ENCODE data around the gene IL1RAPL2. TPM values are rescaled to one million over a fixed set of nuclear protein-coding genes. Genes with fewer than 3 reads are reported as not detected.

IL1RAPL2 gene
- total and polyA plus RNA-seq, 2 of the 4 experiments (the other 2 are of a cell fraction): 0.03 TPM; not detected in 1

DNA sequence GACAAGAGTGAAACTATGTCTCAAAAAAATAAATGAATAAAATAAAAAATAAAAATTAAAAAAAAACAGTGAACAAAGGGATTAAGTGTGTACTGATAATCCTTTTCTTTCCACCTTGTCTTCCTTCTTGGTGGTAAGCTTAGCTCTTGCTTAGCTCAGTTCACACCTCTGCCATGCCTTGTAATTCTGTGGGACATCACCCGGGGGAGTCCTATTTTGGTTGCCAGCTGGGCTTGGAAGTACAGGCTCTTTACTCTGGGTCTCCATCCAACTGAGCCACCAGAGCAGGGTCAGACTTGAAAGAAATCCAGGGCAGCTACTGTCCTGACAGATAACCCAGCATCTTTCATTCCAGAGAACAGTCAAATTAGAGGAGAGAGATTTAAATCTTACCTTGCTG is 858.7 kb downstream of the IL1RAPL2 start:
- in situ Hi-C loops (cut with MboI; ENCODE audit: low sequenced_read_pairs): no loop called here
- Histone ChIP-seq H3K9me3 (ENCODE audit: control insufficient read depth, insufficient read depth, low read length) (0 out of 2 replicates have a peak, but pooled peaks cover 2% of the 10 kb centered on the region), H3K56ac (ENCODE audit: extremely low read depth, insufficient read depth, low read length) (no peak overlapping the region), H3K4ac (ENCODE audit: low read depth, low read length) (no peak overlapping the region), H4K20me1 (ENCODE audit: insufficient read depth, low read length) (no peaks in the 10 kb centered on the region), H3K4me2 (ENCODE audit: low read depth, low read length) (no peak overlapping the region), H4K5ac (ENCODE audit: low read depth, low read length) (no peak overlapping the region), H3K4me3 (ENCODE audit: insufficient read depth, low read depth, low read length) (no peak overlapping the region), H3K9ac (ENCODE audit: low read depth, low read length) (no peak overlapping the region), H3K18ac (ENCODE audit: low read depth, low read length) (no peak overlapping the region), H3K23ac (ENCODE audit: low read depth, low read length) (no peak overlapping the region), H3K79me1 (ENCODE audit: low read depth in 1 of 2, low read length in 2 of 2) (no peaks in the 10 kb centered on the region), H2BK20ac (ENCODE audit: low read depth, low read length) (no peak overlapping the region), H3K27me3 (ENCODE audit: control insufficient read depth, insufficient read depth, low read length) (peaks cover 1% of the 10 kb centered on the region; the same call in 1 of the 2 replicates), H3K14ac (replicated peaks; ENCODE audit: low read depth, low read length) (no peak overlapping the region), H2BK5ac (ENCODE audit: low read depth, low read length, poor library complexity, severe bottlenecking) (no peak overlapping the region), H4K91ac (ENCODE audit: insufficient read depth, low read depth, low read length) (no peak overlapping the region), H3K4me1 (ENCODE audit: control insufficient read depth, insufficient read depth, low read length) (no peaks in the 10 kb centered on the region), H3K27ac (ENCODE audit: insufficient read depth, low read length) (no peak overlapping the region), H2BK15ac (ENCODE audit: low read depth, low read length) (no peak overlapping the region), H2AK9ac (replicated peaks; ENCODE audit: low read depth, low read length, poor library complexity) (no peak overlapping the region), H3K9me1 (ENCODE audit: insufficient read depth, low read length) (no peaks in the 10 kb centered on the region), H2BK120ac (ENCODE audit: low read depth, low read length) (no peak overlapping the region), H3K36me3 (ENCODE audit: control insufficient read depth, insufficient read depth, low read length) (no peaks in the 10 kb centered on the region), H2AK5ac (ENCODE audit: low read depth, low read length) (no peak overlapping the region), H4K8ac (ENCODE audit: low read depth in 2 of 2, low read length in 2 of 2) (no peak overlapping the region), H2AFZ (replicated peaks; ENCODE audit: low read length, poor library complexity) (no peak overlapping the region)
- TF ChIP-seq CEBPB (IDR thresholded peaks at IDR 0.05; ENCODE audit: low read depth, low read length) (no peak), MXI1 (IDR thresholded peaks at IDR 0.05; ENCODE audit: borderline replicate concordance, low read depth, low read length) (no peak), NFE2L2 (IDR thresholded peaks at IDR 0.05; ENCODE audit: low read depth, low read length) (no peak), RFX5 (IDR thresholded peaks at IDR 0.05; ENCODE audit: low read depth, low read length) (no peak), MAFK (IDR thresholded peaks at IDR 0.05; ENCODE audit: low read depth, low read length) (no peak), POLR2A (IDR thresholded peaks at IDR 0.05; ENCODE audit: low read depth, low read length) (no peak), BHLHE40 (IDR thresholded peaks at IDR 0.05; ENCODE audit: low read depth, low read length) (no peak), SMC3 (IDR thresholded peaks at IDR 0.05; ENCODE audit: low read depth, low read length) (no peak), CHD1 (IDR thresholded peaks at IDR 0.05; ENCODE audit: low read depth, low read length) (no peak), RCOR1 (IDR thresholded peaks at IDR 0.05; ENCODE audit: insufficient replicate concordance, low read length) (no peak), FOS (IDR thresholded peaks at IDR 0.05; ENCODE audit: low read depth, low read length) (no peak), RAD21 (IDR thresholded peaks at IDR 0.05; ENCODE audit: low read length) (no peak), MAZ (IDR thresholded peaks at IDR 0.05; ENCODE audit: borderline replicate concordance, low read depth, low read length) (no peak)
- TF ChIP-seq, protein P1, sequence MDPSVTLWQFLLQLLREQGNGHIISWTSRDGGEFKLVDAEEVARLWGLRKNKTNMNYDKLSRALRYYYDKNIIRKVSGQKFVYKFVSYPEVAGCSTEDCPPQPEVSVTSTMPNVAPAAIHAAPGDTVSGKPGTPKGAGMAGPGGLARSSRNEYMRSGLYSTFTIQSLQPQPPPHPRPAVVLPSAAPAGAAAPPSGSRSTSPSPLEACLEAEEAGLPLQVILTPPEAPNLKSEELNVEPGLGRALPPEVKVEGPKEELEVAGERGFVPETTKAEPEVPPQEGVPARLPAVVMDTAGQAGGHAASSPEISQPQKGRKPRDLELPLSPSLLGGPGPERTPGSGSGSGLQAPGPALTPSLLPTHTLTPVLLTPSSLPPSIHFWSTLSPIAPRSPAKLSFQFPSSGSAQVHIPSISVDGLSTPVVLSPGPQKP (IDR thresholded peaks at IDR 0.05; ENCODE audit: borderline replicate concordance, low read depth, low read length): no peak
- TF ChIP-seq, protein P2, sequence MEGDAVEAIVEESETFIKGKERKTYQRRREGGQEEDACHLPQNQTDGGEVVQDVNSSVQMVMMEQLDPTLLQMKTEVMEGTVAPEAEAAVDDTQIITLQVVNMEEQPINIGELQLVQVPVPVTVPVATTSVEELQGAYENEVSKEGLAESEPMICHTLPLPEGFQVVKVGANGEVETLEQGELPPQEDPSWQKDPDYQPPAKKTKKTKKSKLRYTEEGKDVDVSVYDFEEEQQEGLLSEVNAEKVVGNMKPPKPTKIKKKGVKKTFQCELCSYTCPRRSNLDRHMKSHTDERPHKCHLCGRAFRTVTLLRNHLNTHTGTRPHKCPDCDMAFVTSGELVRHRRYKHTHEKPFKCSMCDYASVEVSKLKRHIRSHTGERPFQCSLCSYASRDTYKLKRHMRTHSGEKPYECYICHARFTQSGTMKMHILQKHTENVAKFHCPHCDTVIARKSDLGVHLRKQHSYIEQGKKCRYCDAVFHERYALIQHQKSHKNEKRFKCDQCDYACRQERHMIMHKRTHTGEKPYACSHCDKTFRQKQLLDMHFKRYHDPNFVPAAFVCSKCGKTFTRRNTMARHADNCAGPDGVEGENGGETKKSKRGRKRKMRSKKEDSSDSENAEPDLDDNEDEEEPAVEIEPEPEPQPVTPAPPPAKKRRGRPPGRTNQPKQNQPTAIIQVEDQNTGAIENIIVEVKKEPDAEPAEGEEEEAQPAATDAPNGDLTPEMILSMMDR (conservative IDR thresholded peaks at IDR 0.05; ENCODE audit: low read depth, low read length): no peak
- TF ChIP-seq, protein P3, sequence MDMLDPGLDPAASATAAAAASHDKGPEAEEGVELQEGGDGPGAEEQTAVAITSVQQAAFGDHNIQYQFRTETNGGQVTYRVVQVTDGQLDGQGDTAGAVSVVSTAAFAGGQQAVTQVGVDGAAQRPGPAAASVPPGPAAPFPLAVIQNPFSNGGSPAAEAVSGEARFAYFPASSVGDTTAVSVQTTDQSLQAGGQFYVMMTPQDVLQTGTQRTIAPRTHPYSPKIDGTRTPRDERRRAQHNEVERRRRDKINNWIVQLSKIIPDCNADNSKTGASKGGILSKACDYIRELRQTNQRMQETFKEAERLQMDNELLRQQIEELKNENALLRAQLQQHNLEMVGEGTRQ (IDR thresholded peaks at IDR 0.05; ENCODE audit: low read depth, low read length): no peak
- BruUV-seq (replicated peaks): no TSS peak
- WGBS, 2 experiments (ENCODE audit: extremely low coverage in 2 of 2, insufficient read length in 1 of 2): 80% methylated on average over 1 of the region's 1 CpG; no CpG with 5 or more reads in 1 of the 2 experiments
- intact Hi-C loops (cut with micrococcal nuclease): loop anchor here (1.0 kb wide), 1 partner anchor 34 kb away; no protein-coding TSS in a partner anchor
- ATAC-seq (ENCODE audit: low read depth) (no peak), DNase-seq (no peak)
- ChIA-PET POLR2A (ENCODE audit: unreplicated experiment) (no interaction called here), CTCF (no interaction called here)
- dilution Hi-C loops (cut with HindIII; ENCODE audit: low sequenced_read_pairs, unreplicated experiment): no loop called here
